Tibial artery (tissue), 4 donors: ENCODE measurements around the gene PLEKHH1.

ENCODE experiments used
- DNase-seq, 2 donors: peaks; one replicate each; pipeline ENCODE4 v3.0.0-alpha.2; 2019
- H3K27ac ChIP-seq, 2 donors: fragments of 200-600 bp; sonication (generic) in 1 of 2; 1 replicate in 1 of 2; 2 replicates in 1 of 2; pipeline ENCODE4 v1.5.1; 2018 to 2019; ENCODE audit warnings: mild to moderate bottlenecking in 1 of 2
- H3K27me3 ChIP-seq, 2 donors: fragments of 200-600 bp; sonication (generic) in 1 of 2; one replicate each; pipeline versions ENCODE4 v1.5.1 to v1.6.0; 2016 to 2019
- H3K36me3 ChIP-seq, 3 donors: fragments of 200-600 bp; sonication (generic) in 2 of 3; one replicate each; pipeline ENCODE4 v1.5.1; 2016 to 2019; ENCODE audit warnings: mild to moderate bottlenecking in 2 of 3
- H3K4me1 ChIP-seq, 4 donors: fragments of 200-600 bp; sonication (generic) in 2 of 4; 1 replicate in 3 of 4; 2 replicates in 1 of 4; pipeline ENCODE4 v1.5.1; 2016 to 2019
- H3K4me3 ChIP-seq, 2 donors: fragments of 200-600 bp; sonication (generic) in 1 of 2; 1 replicate in 1 of 2; 2 replicates in 1 of 2; pipeline ENCODE4 v1.5.1; 2018 to 2019; ENCODE audit warnings: mild to moderate bottlenecking in 2 of 2
- H3K9me3 ChIP-seq, 3 donors: fragments of 200-600 bp; sonication (generic) in 1 of 3; one replicate each; pipeline ENCODE4 v1.5.1; 2016 to 2019
- intact Hi-C: fragments of 100-400 bp; cut with DNase I; formaldehyde crosslinking; loops from one replicate; pipeline ENCODE4 v1.15.0; 2023; ENCODE audit warnings: low total_unique reads
- TF ChIP-seq, protein P1 (sequence below), 2 experiments: fragments of 200-600 bp in 1 of 2; fragments of 450-650 bp in 1 of 2; IDR thresholded peaks; one replicate each; pipeline ENCODE4 v1.5.1; 2017 to 2019; ENCODE audit warnings: antibody characterized with exemption in 2 of 2, mild to moderate bottlenecking in 1 of 2, moderate library complexity in 1 of 2

PLEKHH1 gene

DNA sequence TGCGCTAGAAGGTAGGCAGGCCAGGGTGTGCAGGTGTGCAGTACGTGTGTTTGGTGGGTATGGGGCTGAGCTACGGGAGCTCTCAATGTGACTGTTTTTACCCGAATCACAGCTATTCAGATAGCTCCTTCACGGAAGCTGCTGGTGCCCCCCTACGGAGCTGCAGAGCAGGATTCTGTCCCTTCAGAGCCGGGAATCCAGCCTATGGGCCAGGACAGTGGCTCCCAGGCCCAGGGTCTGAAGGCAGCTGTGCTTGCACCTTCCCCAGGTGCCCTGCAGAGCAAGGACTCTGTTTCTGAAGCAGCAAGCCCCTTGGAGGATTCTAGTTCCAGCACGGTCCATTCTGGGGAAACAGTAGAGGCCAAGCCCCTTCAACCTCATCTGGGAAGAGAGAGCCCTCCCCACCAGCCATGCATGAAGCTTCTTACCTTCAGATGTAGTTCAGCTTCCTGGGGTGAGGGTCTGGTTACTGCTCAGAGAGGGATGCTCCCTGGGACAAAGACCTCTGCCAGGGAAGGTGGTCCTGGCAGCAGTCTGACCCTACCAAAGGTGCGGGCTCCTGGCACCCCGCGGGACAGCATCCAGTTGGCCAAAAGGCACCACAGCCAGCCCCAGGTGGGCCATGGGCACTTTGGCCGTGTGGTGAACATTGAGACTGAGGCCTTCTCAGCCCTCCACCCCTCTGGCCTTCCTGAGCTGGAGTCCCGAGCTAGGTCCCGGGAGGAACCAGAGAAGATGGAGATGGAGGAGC lies 29.1 kb downstream of the PLEKHH1 start:
- intact Hi-C loops = no loop called here
- no peak overlapping the region for H3K4me3 ChIP-seq
- DNase-seq = no peak
- H3K27ac ChIP-seq = no peak overlapping the region
- TF ChIP-seq, protein P1, sequence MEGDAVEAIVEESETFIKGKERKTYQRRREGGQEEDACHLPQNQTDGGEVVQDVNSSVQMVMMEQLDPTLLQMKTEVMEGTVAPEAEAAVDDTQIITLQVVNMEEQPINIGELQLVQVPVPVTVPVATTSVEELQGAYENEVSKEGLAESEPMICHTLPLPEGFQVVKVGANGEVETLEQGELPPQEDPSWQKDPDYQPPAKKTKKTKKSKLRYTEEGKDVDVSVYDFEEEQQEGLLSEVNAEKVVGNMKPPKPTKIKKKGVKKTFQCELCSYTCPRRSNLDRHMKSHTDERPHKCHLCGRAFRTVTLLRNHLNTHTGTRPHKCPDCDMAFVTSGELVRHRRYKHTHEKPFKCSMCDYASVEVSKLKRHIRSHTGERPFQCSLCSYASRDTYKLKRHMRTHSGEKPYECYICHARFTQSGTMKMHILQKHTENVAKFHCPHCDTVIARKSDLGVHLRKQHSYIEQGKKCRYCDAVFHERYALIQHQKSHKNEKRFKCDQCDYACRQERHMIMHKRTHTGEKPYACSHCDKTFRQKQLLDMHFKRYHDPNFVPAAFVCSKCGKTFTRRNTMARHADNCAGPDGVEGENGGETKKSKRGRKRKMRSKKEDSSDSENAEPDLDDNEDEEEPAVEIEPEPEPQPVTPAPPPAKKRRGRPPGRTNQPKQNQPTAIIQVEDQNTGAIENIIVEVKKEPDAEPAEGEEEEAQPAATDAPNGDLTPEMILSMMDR (IDR thresholded peaks at IDR 0.05) = no peak
- H3K36me3 ChIP-seq = peaks cover 0 to 8% (median 0%) of the 10 kb centered on the region in 3 donors
- H3K9me3 ChIP-seq = no peaks in the 10 kb centered on the region
- H3K4me1 ChIP-seq = no peaks in the 10 kb centered on the region
- H3K27me3 ChIP-seq = no peaks in the 10 kb centered on the region

DNA sequence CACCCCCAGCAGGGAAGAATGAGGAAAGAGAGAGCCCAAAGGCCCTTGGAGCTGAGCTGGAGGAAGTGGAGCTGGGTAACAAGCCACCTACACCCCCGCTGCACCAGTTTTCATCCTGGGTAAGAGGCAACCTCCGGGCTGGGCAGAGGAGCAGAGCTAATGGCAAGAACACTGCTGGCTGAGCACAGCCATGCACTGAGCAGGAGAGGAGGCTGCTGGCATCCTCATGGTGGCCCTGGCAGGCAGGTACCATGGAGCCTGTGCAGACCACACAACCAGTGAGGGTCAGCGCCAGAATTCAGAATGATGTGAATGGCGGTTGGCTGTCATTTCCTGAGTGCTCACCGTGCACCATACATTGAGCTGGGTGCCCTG lies 29.7 kb downstream of the PLEKHH1 start:
- intact Hi-C loops = no loop called here
- no peaks in the 10 kb centered on the region for H3K4me1 ChIP-seq
- H3K27ac ChIP-seq = no peak overlapping the region
- no peaks in the 10 kb centered on the region for H3K27me3 ChIP-seq
- H3K36me3 ChIP-seq = peaks cover 0 to 8% (median 0%) of the 10 kb centered on the region in 3 donors
- TF ChIP-seq, protein P1 (IDR thresholded peaks at IDR 0.05) = no peak
- H3K4me3 ChIP-seq = no peak overlapping the region
- DNase-seq = no peak
- H3K9me3 ChIP-seq = no peaks in the 10 kb centered on the region

DNA sequence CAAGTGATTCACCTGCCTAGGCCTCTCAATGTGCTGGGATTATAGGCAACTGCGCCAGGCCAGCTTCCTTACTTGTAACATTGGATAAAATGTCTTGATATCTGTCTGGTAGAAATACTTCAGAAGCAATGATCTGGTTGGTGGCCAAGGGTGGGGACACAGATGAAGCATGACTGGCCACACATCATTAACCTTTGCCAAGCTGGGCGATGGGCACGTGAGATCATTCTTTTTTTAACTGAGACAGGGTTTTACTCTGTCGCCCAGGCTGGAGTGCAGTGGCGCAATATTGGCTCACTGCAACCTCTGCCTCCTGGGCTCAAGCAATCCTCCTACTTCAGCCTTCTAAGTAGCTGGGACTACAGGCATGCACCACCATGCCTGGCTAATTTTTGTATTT lies 31.1 kb downstream of the PLEKHH1 start:
- Histone ChIP-seq H3K4me3 (no peak overlapping the region), H3K36me3 (peaks cover 0 to 8% (median 0%) of the 10 kb centered on the region in 3 donors), H3K27me3 (no peaks in the 10 kb centered on the region), H3K9me3 (no peaks in the 10 kb centered on the region), H3K4me1 (no peaks in the 10 kb centered on the region), H3K27ac (no peak overlapping the region)
- DNase-seq = peak in 1 of 2 donors; percentile 54
- TF ChIP-seq, protein P1 (IDR thresholded peaks at IDR 0.05) = no peak
- intact Hi-C loops = no loop called here

DNA sequence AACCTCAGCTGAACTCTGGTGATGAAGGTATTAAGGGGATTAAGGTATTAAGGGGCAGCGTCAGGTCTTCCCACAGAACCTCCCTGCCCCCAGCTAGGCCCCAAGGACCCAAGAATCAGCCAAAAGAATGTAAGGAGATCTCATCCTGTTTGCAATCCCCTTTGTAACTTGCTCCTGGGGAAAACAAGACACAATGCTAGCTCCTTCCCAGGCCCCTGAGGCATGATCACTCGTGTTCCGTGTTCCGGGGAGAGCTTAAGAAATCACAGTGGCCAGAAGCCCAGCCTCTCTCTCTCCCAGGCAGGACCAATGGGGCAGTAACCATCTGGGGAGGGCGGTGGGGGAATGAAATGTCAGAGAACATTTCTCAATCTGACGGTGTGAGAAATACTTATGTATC lies 33.8 kb downstream of the PLEKHH1 start:
- TF ChIP-seq, protein P1 (IDR thresholded peaks at IDR 0.05) = no peak
- Histone ChIP-seq H3K9me3 (no peaks in the 10 kb centered on the region), H3K4me3 (no peak overlapping the region), H3K27ac (no peak overlapping the region), H3K27me3 (peaks cover 0 to 3% of the 10 kb centered on the region in 2 donors), H3K4me1 (no peaks in the 10 kb centered on the region), H3K36me3 (peaks cover 0 to 8% (median 0%) of the 10 kb centered on the region in 3 donors)
- intact Hi-C loops = no loop called here
- peak in 1 of 2 donors; percentile 57 for DNase-seq

DNA sequence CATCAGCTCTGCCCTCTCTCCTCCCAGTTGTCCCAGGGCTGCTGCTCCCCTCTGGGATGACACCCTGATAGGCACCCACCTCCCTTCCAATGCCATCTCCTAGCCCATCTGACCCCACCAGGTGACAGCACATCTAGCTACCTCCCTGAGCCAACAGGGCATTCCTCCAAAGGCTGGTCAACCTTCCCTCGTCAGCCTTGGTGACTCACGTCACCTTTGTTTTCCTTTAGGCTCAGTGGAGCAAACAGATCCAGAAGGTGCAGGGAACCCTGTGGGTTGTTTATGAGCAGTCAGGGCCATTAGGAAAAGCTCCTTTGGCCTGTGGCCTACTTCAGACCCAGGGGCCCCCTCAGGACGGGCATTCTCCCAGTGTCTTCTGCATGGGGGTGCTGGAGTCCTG lies 34.6 kb downstream of the PLEKHH1 start:
- TF ChIP-seq, protein P1 (IDR thresholded peaks at IDR 0.05) = no peak
- intact Hi-C loops = no loop called here
- H3K36me3 ChIP-seq = peaks cover 0 to 3% (median 0%) of the 10 kb centered on the region in 3 donors

More for the DNA sequence above, 34.6 kb downstream of the PLEKHH1 start:
- DNase-seq = peak in 1 of 2 donors; percentile 50
- Histone ChIP-seq H3K4me1 (no peaks in the 10 kb centered on the region), H3K4me3 (no peak overlapping the region), H3K27ac (no peak overlapping the region), H3K9me3 (no peaks in the 10 kb centered on the region), H3K27me3 (peaks cover 0 to 3% of the 10 kb centered on the region in 2 donors)
